ENCODE data around the gene DGKI. TPM values are rescaled to one million over a fixed set of nuclear protein-coding genes. Genes with fewer than 3 reads are reported as not detected.

DGKI gene
- total RNA-seq, 3 donors from 2014 or later (not counting 1 experiment from before 2014, with no cell fraction given): 0.53 TPM; not detected in 2

DNA sequence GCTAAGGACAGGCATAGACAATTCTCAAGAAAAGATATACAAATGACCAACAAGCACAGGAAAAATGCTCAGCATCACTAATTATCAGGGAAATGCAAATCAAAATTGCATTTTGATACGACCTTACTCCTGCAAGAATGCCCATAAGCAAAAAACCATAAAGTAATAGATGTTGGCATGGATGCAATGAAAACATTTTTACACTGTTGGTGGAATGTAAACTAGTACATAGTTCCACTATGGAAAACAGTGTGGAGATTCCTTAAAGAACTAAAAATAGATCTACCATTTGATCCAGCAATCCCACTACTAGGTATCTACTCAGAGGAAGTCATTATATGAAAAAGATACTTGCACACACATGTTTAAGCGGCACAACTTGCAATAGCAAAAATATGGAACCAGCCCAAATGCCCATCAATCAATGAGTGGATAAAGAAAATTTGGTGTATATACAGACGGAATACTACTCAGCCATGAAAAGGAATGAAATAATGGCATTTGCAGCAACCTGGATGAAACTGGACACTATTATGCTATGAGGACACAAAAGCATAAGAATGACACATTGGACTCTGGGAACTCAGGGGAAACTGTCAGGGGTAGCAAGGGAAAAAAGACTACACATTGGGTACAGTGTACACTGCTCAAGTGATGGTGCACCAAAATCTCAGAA, 59.3 kb downstream of the DGKI start:
- Histone ChIP-seq H3K27ac (ENCODE audit: low read length) (no peak overlapping the region), H3K9me3 (ENCODE audit: control insufficient read depth, insufficient read depth, low read length) (no peaks in the 10 kb centered on the region), H3K27me3 (ENCODE audit: control insufficient read depth, insufficient read depth, low read length) (no peaks in the 10 kb centered on the region), H3K4me3 (ENCODE audit: low read length) (no peak overlapping the region), H3K36me3 (ENCODE audit: control insufficient read depth, insufficient read depth, low read length) (no peaks in the 10 kb centered on the region), H3K4me1 (ENCODE audit: control insufficient read depth, insufficient read depth, low read length) (no peaks in the 10 kb centered on the region)
- Mint-ChIP-seq H3K4me1 (no peaks in the 10 kb centered on the region), H3K4me3 (no peak overlapping the region), H3K36me3 (no peaks in the 10 kb centered on the region), H3K9me3 (peaks cover 2 to 10% of the 10 kb centered on the region in 2 donors), H3K27ac (no peak overlapping the region), H3K27me3 (ENCODE audit: low read depth in 2 of 2) (peaks cover 0 to 6% of the 10 kb centered on the region in 2 donors)
- TF ChIP-seq, protein P1, sequence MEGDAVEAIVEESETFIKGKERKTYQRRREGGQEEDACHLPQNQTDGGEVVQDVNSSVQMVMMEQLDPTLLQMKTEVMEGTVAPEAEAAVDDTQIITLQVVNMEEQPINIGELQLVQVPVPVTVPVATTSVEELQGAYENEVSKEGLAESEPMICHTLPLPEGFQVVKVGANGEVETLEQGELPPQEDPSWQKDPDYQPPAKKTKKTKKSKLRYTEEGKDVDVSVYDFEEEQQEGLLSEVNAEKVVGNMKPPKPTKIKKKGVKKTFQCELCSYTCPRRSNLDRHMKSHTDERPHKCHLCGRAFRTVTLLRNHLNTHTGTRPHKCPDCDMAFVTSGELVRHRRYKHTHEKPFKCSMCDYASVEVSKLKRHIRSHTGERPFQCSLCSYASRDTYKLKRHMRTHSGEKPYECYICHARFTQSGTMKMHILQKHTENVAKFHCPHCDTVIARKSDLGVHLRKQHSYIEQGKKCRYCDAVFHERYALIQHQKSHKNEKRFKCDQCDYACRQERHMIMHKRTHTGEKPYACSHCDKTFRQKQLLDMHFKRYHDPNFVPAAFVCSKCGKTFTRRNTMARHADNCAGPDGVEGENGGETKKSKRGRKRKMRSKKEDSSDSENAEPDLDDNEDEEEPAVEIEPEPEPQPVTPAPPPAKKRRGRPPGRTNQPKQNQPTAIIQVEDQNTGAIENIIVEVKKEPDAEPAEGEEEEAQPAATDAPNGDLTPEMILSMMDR (IDR thresholded peaks at IDR 0.05): no peak
- ATAC-seq (no peak), DNase-seq (no peak)
- WGBS (ENCODE audit: insufficient coverage): 84% methylated on average over 2 of the region's 3 CpGs
- intact Hi-C loops (cut with micrococcal nuclease): no loop called here

DNA sequence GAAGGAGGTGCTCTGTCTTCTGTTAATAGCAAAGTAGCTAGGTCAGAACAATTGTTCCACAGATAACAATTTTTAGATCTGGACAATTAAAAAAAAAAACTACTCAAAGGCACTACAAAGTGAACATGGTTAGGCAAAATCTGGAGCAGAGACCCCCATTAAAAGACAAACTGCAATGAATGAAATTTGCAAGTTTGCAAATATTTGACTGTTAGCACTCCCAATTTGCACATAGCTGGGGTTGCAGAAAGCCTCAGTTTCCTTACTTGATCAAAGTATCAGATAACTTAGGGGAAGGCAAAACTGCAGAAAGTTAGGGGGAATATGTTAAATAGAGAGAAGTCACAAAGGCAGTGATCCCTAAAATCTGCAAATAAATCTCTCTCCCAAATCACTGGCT, 68.3 kb downstream of the DGKI start:
- Mint-ChIP-seq H3K4me1 (no peaks in the 10 kb centered on the region), H3K27me3 (ENCODE audit: low read depth in 2 of 2) (peaks cover 12% of the 10 kb centered on the region in 2 donors), H3K9me3 (peaks cover 0 to 3% of the 10 kb centered on the region in 2 donors)

DNA sequence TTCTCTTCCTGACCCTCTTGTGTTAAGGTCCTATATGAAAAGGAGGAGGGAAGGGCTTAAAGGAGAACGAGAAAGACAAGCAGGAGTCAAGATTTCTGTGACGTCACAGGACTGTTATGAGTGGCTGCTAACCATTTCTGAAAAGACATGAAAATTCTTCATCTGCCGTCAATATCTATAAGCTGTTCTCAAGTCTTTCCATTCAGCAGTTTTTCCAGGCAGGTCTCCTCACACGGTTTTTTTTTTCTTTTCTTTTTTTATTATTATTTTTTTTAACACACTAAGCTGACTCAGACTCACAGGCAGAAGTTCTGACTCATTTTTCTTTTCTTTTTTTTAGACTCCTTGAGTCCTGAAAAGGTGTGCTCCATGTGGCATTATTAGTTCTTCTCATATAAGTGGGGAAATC, 72.0 kb downstream of the DGKI start:
- intact Hi-C loops (cut with micrococcal nuclease): no loop called here
- Histone ChIP-seq H3K9me3 (ENCODE audit: control insufficient read depth, insufficient read depth, low read length) (no peaks in the 10 kb centered on the region), H3K36me3 (ENCODE audit: control insufficient read depth, insufficient read depth, low read length) (no peaks in the 10 kb centered on the region), H3K27me3 (ENCODE audit: control insufficient read depth, insufficient read depth, low read length) (peaks cover 2% of the 10 kb centered on the region), H3K4me3 (ENCODE audit: low read length) (no peak overlapping the region), H3K27ac (ENCODE audit: low read length) (no peak overlapping the region), H3K4me1 (ENCODE audit: control insufficient read depth, insufficient read depth, low read length) (no peaks in the 10 kb centered on the region)
- TF ChIP-seq, protein P1 (IDR thresholded peaks at IDR 0.05): no peak
- H3K4me3 Mint-ChIP-seq: no peak overlapping the region
- 74% methylated on average over 4 of the region's 4 CpGs for WGBS (ENCODE audit: insufficient coverage)
- H3K9me3 Mint-ChIP-seq: peaks cover 0 to 2% of the 10 kb centered on the region in 2 donors
- peaks cover 1 to 8% of the 10 kb centered on the region in 2 donors for H3K27me3 Mint-ChIP-seq (ENCODE audit: low read depth in 2 of 2)
- DNase-seq (no peak), ATAC-seq (no peak)
- no peak overlapping the region for H3K27ac Mint-ChIP-seq
- no peaks in the 10 kb centered on the region for H3K36me3 Mint-ChIP-seq
- H3K4me1 Mint-ChIP-seq: no peaks in the 10 kb centered on the region

More for the DNA sequence above, 68.3 kb downstream of the DGKI start:
- ATAC-seq: no peak
- TF ChIP-seq, protein P1 (IDR thresholded peaks at IDR 0.05): no peak
- Histone ChIP-seq H3K9me3 (ENCODE audit: control insufficient read depth, insufficient read depth, low read length) (no peaks in the 10 kb centered on the region), H3K36me3 (ENCODE audit: control insufficient read depth, insufficient read depth, low read length) (no peaks in the 10 kb centered on the region), H3K27me3 (ENCODE audit: control insufficient read depth, insufficient read depth, low read length) (peaks cover 2% of the 10 kb centered on the region), H3K4me3 (ENCODE audit: low read length) (no peak overlapping the region), H3K4me1 (ENCODE audit: control insufficient read depth, insufficient read depth, low read length) (no peaks in the 10 kb centered on the region), H3K27ac (ENCODE audit: low read length) (no peak overlapping the region)
- intact Hi-C loops (cut with micrococcal nuclease): no loop called here
- Mint-ChIP-seq H3K36me3 (no peaks in the 10 kb centered on the region), H3K4me3 (no peak overlapping the region), H3K27ac (no peak overlapping the region)
- DNase-seq: no peak

DNA sequence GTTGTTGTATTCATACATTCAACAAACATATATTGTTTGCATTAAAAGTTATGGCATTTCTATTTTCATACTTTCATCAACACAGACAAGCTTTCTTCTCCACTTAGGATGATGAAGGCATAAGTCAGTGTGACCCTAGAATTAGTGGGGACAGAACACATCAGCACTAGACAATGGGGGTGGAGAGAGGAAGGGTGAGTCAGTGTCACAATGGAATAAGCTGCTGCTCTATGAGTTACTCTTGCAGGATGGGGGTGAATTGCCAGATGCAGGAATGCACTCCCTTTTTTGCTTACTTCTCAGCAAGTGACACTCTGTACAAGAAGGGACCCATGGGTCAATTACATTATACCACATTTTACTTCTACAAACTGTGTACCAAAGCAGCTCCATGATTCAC, 74.0 kb downstream of the DGKI start:
- Histone ChIP-seq H3K27me3 (ENCODE audit: control insufficient read depth, insufficient read depth, low read length) (no peaks in the 10 kb centered on the region), H3K27ac (ENCODE audit: low read length) (no peak overlapping the region), H3K4me1 (ENCODE audit: control insufficient read depth, insufficient read depth, low read length) (no peaks in the 10 kb centered on the region), H3K9me3 (ENCODE audit: control insufficient read depth, insufficient read depth, low read length) (no peaks in the 10 kb centered on the region), H3K4me3 (ENCODE audit: low read length) (no peak overlapping the region), H3K36me3 (ENCODE audit: control insufficient read depth, insufficient read depth, low read length) (no peaks in the 10 kb centered on the region)
- Mint-ChIP-seq H3K36me3 (no peaks in the 10 kb centered on the region), H3K4me1 (no peaks in the 10 kb centered on the region), H3K9me3 (peaks cover 0 to 2% of the 10 kb centered on the region in 2 donors), H3K27me3 (ENCODE audit: low read depth in 2 of 2) (peaks cover 0 to 4% of the 10 kb centered on the region in 2 donors), H3K4me3 (no peak overlapping the region), H3K27ac (no peak overlapping the region)
- DNase-seq: no peak
- ATAC-seq: no peak
- intact Hi-C loops (cut with micrococcal nuclease): no loop called here
- TF ChIP-seq, protein P1 (IDR thresholded peaks at IDR 0.05): no peak

Data from natural killer cell (primary cell).